ENCODE results near the gene IGFBP6. TPM values are rescaled to one million over a fixed set of nuclear protein-coding genes. Genes with fewer than 3 reads are reported as not detected.

Gene IGFBP6
- total and polyA plus RNA-seq, 9 of the 15 experiments (the other 6 are each of a cell fraction or from before 2014, with no cell fraction given) = 0.15 to 1.4 (median 0.54) TPM

- TF ChIP-seq ZFX (CRISPR knock-in tag; IDR thresholded peaks at IDR 0.05) (no peak), CBX3 (IDR thresholded peaks at IDR 0.05; ENCODE audit: borderline replicate concordance in 1 of 2, low read length in 2 of 2) (peak in 1 of 2 experiments; percentile 52; a peak in 1 of 3 replicates), SMARCC2 (IDR thresholded peaks at IDR 0.05; ENCODE audit: low read depth) (peak; percentile 50; the same call in 1 of the 2 replicates), ATF1 (CRISPR knock-in tag; IDR thresholded peaks at IDR 0.05) (no peak), ATF1 (tag; IDR thresholded peaks at IDR 0.05) (no peak), HDAC2 (IDR thresholded peaks at IDR 0.05) (0 out of 2 replicates have a peak, but pooled peaks have one; percentile 51), ZNF184 (CRISPR knock-in tag; IDR thresholded peaks at IDR 0.05) (no peak), XRCC3 (IDR thresholded peaks at IDR 0.05) (no peak), EWSR1 (IDR thresholded peaks at IDR 0.05; ENCODE audit: borderline replicate concordance, low read depth, partially characterized antibody) (no peak), DMBX1 (CRISPR knock-in tag; IDR thresholded peaks at IDR 0.05; ENCODE audit: borderline replicate concordance) (no peak)
- TF ChIP-seq, protein P1, sequence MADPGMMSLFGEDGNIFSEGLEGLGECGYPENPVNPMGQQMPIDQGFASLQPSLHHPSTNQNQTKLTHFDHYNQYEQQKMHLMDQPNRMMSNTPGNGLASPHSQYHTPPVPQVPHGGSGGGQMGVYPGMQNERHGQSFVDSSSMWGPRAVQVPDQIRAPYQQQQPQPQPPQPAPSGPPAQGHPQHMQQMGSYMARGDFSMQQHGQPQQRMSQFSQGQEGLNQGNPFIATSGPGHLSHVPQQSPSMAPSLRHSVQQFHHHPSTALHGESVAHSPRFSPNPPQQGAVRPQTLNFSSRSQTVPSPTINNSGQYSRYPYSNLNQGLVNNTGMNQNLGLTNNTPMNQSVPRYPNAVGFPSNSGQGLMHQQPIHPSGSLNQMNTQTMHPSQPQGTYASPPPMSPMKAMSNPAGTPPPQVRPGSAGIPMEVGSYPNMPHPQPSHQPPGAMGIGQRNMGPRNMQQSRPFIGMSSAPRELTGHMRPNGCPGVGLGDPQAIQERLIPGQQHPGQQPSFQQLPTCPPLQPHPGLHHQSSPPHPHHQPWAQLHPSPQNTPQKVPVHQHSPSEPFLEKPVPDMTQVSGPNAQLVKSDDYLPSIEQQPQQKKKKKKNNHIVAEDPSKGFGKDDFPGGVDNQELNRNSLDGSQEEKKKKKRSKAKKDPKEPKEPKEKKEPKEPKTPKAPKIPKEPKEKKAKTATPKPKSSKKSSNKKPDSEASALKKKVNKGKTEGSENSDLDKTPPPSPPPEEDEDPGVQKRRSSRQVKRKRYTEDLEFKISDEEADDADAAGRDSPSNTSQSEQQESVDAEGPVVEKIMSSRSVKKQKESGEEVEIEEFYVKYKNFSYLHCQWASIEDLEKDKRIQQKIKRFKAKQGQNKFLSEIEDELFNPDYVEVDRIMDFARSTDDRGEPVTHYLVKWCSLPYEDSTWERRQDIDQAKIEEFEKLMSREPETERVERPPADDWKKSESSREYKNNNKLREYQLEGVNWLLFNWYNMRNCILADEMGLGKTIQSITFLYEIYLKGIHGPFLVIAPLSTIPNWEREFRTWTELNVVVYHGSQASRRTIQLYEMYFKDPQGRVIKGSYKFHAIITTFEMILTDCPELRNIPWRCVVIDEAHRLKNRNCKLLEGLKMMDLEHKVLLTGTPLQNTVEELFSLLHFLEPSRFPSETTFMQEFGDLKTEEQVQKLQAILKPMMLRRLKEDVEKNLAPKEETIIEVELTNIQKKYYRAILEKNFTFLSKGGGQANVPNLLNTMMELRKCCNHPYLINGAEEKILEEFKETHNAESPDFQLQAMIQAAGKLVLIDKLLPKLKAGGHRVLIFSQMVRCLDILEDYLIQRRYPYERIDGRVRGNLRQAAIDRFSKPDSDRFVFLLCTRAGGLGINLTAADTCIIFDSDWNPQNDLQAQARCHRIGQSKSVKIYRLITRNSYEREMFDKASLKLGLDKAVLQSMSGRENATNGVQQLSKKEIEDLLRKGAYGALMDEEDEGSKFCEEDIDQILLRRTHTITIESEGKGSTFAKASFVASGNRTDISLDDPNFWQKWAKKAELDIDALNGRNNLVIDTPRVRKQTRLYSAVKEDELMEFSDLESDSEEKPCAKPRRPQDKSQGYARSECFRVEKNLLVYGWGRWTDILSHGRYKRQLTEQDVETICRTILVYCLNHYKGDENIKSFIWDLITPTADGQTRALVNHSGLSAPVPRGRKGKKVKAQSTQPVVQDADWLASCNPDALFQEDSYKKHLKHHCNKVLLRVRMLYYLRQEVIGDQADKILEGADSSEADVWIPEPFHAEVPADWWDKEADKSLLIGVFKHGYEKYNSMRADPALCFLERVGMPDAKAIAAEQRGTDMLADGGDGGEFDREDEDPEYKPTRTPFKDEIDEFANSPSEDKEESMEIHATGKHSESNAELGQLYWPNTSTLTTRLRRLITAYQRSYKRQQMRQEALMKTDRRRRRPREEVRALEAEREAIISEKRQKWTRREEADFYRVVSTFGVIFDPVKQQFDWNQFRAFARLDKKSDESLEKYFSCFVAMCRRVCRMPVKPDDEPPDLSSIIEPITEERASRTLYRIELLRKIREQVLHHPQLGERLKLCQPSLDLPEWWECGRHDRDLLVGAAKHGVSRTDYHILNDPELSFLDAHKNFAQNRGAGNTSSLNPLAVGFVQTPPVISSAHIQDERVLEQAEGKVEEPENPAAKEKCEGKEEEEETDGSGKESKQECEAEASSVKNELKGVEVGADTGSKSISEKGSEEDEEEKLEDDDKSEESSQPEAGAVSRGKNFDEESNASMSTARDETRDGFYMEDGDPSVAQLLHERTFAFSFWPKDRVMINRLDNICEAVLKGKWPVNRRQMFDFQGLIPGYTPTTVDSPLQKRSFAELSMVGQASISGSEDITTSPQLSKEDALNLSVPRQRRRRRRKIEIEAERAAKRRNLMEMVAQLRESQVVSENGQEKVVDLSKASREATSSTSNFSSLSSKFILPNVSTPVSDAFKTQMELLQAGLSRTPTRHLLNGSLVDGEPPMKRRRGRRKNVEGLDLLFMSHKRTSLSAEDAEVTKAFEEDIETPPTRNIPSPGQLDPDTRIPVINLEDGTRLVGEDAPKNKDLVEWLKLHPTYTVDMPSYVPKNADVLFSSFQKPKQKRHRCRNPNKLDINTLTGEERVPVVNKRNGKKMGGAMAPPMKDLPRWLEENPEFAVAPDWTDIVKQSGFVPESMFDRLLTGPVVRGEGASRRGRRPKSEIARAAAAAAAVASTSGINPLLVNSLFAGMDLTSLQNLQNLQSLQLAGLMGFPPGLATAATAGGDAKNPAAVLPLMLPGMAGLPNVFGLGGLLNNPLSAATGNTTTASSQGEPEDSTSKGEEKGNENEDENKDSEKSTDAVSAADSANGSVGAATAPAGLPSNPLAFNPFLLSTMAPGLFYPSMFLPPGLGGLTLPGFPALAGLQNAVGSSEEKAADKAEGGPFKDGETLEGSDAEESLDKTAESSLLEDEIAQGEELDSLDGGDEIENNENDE (IDR thresholded peaks at IDR 0.05; ENCODE audit: low read depth, low read length) = no peak
- TF ChIP-seq, protein P2, sequence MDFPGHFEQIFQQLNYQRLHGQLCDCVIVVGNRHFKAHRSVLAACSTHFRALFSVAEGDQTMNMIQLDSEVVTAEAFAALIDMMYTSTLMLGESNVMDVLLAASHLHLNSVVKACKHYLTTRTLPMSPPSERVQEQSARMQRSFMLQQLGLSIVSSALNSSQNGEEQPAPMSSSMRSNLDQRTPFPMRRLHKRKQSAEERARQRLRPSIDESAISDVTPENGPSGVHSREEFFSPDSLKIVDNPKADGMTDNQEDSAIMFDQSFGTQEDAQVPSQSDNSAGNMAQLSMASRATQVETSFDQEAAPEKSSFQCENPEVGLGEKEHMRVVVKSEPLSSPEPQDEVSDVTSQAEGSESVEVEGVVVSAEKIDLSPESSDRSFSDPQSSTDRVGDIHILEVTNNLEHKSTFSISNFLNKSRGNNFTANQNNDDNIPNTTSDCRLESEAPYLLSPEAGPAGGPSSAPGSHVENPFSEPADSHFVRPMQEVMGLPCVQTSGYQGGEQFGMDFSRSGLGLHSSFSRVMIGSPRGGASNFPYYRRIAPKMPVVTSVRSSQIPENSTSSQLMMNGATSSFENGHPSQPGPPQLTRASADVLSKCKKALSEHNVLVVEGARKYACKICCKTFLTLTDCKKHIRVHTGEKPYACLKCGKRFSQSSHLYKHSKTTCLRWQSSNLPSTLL (IDR thresholded peaks at IDR 0.05) = no peak
- TF ChIP-seq, protein P3, sequence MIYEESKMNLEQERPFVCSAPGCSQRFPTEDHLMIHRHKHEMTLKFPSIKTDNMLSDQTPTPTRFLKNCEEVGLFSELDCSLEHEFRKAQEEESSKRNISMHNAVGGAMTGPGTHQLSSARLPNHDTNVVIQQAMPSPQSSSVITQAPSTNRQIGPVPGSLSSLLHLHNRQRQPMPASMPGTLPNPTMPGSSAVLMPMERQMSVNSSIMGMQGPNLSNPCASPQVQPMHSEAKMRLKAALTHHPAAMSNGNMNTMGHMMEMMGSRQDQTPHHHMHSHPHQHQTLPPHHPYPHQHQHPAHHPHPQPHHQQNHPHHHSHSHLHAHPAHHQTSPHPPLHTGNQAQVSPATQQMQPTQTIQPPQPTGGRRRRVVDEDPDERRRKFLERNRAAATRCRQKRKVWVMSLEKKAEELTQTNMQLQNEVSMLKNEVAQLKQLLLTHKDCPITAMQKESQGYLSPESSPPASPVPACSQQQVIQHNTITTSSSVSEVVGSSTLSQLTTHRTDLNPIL (CRISPR knock-in tag; IDR thresholded peaks at IDR 0.05) = no peak
These were observed 1.8 kb downstream of the IGFBP6 start (continued) for GRCh38 chr12:53099071-53099882.
